GM12874 (cell line): Measurements from ENCODE around the gene UBE2D2.

ENCODE experiments used
- TF ChIP-seq, protein P1 (sequence below): IDR thresholded peaks from 2 replicates; pipeline ENCODE4 v1.5.1; 2011; ENCODE audit warnings: low read depth, mild to moderate bottlenecking, control low read depth, low read length, moderate library complexity; ENCODE audit not compliant: insufficient read depth

UBE2D2 gene

DNA sequence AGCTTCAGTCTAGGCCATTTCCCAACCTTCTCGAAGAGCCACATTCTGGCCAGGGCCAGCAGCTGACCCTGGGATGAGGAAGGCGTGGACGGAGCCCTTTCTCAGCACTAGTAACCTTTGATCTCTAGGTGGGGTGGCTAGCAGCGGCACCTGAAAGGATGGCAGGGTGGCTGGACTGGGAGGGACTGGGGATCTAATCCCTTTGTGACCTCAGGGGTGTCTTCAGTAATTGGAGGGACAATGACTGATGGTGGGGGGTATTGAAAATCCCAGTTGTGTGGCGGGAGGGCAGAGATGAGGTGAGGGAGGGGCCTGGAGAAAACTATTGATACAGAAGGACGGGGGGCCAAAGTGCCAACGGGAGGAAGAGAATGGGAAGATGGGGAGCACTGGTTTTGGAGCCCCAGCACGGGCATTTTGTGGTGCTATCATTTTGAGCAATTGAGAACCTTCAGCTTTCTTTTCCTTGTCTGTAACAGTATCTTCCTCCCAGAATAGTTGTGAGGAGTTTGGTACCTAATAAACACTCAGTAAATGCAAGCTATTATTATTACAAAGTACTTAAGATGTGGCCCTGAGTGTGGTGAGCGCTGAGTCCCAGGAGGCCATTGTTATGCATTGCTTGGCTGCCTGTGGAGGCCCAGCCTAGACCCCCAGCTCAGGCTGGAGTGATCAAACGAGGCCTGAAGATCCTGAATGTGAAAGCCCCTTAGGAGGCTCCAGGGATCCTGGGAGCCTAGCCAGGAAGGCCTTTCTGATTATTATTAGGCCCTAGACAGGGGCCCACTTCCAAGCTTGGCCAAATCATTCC is 37.3 kb upstream of the UBE2D2 start:
- TF ChIP-seq, protein P1, sequence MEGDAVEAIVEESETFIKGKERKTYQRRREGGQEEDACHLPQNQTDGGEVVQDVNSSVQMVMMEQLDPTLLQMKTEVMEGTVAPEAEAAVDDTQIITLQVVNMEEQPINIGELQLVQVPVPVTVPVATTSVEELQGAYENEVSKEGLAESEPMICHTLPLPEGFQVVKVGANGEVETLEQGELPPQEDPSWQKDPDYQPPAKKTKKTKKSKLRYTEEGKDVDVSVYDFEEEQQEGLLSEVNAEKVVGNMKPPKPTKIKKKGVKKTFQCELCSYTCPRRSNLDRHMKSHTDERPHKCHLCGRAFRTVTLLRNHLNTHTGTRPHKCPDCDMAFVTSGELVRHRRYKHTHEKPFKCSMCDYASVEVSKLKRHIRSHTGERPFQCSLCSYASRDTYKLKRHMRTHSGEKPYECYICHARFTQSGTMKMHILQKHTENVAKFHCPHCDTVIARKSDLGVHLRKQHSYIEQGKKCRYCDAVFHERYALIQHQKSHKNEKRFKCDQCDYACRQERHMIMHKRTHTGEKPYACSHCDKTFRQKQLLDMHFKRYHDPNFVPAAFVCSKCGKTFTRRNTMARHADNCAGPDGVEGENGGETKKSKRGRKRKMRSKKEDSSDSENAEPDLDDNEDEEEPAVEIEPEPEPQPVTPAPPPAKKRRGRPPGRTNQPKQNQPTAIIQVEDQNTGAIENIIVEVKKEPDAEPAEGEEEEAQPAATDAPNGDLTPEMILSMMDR: no peak

DNA sequence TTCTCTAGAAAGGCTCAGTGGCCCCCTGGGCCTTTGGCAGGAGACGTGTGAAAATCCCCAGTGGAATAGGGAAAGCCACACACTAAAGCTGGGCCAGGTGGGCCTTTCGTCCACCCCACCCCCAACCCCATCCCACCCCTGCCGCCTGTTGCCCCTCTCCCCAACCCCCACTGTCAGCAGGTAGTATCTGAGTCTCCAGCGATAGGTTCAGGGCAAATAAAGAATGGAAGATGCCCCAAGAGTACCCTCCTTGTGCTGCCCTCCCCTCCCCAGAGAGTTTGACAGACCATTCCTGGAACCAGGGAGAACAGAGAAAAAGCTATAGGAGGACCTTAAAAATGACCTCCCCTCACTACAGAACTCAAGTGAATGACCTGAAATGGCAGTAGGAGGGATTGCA is 36.7 kb upstream of the UBE2D2 start:
- TF ChIP-seq, protein P1: no peak

DNA sequence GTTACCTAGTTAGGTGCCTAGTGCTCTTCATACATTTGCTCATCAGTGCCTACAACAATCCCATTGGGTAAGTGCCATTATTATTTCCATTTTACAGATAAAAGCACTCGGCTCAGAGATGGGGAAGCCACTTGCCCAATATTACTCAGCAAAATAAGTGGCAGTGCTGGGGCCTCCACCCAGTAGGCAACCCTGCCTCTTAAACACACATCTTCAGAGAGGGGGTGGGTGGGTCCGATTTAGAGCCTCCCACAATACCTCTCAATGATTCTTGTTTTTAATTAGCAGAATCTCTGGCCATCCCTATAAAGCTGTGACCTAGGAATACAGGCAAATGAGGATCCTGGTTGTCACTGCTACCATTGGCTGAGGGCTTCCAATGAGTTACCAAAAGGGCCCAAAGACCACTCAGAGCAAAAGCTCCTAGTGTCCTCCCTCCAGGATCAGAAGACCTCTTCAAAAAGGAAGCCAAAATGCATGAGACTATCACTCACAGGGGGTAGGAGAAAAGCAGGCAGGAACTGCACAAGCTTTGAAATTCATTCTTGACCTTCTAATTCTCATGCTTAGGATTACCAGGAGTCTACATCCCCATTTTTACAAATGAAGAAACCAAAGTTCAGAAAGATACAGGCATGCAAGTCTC is 36.1 kb upstream of the UBE2D2 start:
- TF ChIP-seq, protein P1: no peak

DNA sequence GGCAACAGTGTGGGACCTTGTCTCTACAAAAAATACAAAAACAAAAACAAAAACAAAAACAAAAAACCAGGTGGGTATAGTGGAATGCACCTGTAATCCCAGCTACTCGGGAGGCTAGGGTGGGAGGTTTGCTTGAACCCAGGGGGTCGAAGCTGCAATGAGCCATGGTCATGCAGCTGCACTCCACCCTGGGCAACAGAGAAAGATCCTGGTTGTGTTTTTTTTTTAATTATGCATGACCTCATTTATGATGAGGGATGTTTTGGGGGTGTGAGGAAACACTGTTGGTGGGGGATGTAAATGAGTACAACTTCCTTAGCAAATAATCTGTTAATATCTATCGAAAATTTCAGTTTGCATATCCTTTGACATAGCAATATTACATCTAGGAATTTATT is 29.4 kb upstream of the UBE2D2 start:
- TF ChIP-seq, protein P1: no peak

DNA sequence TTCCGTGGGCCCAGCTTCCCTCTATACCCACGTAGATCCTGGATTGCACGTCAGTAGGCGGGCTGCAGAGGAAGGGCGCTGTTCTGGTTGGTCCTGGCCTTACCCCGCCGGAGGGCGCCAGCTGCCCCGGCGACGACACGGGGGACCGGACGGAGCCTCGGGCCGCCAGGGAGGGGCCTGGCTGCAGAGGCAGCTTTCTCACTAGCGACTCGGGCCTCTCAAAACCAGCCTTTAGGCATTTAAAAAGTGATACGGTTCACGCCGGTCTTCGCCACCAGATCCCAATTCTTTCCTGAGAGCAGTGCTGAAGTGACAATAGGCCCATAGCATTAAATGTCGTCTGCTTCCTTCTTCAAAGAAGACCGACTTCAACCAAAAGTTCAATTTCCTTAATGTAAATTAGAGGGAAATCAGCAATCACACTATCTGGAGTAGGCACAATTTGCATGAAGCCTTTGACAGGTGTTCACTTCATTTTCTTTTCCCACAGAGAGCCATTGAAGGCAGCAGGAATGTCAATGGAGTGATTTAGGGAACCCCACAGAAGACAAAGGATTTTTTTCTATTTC is 17.6 kb upstream of the UBE2D2 start:
- TF ChIP-seq, protein P1: peak; percentile 49

DNA sequence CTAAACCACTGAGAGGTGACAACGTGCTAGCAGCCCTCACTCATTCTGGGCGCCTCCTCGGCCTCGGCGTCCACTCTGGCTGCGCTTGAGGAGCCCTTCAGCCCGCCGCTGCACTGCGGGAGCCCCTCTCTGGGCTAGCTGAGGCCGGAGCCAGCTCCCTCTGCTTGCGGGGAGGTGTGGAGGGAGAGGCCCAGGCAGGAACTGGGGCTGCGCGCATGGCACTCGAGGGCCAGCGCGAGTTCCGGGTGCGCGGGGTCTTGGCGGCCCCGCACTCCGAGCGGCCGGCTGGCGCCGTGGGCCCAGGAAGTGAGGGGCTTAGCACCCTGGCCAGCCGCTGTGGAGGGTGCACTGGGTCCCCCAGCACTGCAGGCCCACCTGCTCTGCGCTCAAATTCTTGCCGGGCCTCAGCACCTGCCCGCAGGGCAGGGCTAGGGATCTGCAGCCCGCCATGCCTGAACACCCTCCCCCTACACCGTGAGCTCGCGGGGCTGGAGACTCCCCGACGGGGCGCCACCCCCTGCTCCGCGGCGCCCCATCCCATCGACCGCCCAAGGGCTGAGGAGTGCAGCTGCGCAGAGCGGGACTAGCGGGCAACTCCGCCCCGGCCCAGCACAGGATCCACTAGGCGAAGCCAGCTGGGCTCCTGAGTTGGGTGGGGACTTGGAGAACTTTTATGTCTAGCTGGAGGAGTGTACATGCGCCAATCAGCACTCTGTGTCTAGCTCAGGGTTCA is 11.8 kb upstream of the UBE2D2 start:
- TF ChIP-seq, protein P1: no peak
